MV-4-11 (cell line): ENCODE measurements around the gene PPM1F.

Source experiments
- DNase-seq: peaks from one replicate; lab custom pipeline; 2025; lab: John Stamatoyannopoulos, UW

Gene PPM1F

GRCh38 chr22:21960200-21961126, 7.8 kb upstream of the PPM1F start:
- DNase-seq: no peak

DNA sequence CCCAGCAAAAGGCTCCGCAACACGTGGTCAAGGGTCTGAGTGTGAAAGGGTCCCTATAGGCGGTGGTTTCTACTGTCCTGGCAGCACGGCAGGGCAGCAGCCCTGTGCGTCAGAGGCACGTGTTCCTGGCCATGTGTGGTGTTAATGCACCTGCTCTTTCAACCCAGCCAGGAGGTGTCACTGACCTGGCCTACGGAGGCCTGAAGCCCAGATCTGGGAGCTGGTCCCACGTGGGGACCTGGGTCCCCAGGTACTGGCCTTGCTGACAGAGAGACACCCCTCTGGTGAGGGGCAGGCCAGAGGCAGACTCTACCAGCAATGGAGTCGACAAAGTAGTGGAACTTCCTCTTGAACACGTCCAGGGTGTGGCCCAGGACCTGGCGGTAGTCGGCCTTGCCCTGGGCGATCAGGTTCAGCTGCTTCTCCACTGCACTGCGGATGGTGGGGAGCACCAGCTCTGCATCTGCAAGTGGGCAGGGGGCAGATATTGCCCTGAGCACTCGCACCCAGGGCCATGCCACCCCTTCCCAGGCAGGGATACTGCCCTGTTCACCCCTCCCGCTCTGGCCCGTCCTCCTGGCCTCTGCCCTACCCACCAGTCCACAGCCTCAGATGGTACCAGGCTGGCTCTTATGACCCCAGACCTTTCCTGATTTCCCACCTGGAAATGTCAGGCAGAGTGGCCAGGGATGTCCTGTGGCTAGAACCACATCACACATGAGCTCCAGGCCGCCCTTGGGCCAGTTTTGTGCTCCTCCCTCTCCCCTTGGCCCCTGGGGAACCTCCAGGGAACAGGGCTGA, 6.8 kb upstream of the PPM1F start:
- no peak for DNase-seq

DNA sequence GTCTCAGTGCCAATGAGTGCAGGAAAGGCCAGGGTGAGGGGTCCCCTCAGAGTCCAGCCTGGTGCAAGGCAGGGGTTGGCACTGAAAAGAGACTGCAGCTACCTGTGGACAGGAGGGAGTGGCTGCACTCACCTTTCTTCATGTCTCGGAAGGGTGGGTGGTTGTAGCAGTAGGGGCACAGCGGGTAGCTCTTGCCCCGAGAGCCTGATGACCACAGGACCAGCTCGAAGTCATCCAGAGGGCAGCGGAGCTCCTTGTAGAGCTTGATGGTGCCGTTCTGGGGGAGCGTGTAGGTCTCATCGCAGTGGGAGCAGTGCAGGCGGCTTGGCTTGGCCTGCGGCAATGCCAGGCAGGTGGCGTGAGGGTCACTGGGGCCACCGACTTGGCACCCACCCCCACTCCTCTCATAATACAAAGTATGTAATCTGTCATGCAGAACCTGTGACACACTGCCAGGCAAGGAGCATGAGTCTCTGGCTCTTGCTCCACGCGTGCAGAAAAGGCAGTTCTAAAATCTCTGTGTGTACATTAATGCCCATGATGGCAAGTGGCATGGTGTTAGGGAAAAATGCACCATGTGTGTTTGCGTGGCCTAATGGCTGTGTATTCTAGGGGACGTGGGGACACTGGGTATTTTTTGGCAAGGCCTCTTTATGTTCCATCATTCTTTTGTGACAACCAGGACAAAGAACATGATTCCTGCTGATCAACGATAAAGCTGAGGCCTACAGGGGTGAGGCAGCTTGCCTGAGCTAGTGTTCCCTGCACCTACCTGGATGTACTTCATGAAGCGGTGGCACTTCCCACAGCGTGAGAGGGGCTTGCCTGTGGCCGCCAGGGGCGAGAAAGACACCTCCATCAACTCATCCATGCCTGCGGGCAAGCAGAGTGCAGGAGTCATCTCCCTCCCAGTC, 6.0 kb upstream of the PPM1F start:
- DNase-seq: no peak

GRCh38 chr22:21951931-21952465, 650 bp downstream of the PPM1F start:
- DNase-seq: peak; percentile 5

DNA sequence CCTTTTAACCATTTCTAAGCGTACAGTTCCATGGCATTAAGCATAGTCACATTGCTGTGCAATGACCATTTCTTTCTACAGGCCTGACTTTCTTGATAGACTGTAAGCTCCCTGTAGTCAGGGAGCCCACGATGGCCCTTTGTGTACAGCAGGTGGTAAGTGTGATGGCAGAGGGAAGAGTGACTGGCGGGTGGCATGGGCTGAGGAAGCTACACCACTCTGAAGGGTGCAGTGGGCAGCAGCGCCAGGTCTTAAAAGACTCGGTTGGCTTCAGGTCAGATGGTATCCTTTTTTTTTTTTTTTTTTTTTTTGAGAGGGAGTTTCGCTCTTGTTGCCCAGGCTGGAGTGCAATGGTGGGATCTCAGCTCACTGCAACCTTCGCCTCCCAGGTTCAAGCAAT, 1.6 kb downstream of the PPM1F start:
- no peak for DNase-seq

DNA sequence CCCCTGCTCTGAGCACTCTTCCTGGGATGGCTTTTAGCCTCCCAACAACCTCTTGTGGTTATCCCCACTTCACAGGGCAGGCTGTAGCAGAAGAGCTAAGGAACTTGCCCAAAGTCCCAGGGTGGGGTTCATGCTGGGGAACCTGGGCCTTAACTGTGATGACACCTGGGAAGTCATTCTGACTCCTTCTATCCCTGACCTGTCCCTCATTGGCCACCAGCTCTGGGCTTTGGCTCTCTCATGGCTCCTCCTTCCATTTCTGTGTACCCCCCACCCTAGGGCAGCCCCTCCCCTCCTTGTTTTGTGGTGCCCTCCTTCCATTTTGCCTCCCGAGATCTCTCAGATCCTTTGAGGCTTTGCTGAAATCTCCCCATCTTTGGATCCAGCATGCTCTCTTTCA, 2.7 kb downstream of the PPM1F start:
- DNase-seq: no peak

DNA sequence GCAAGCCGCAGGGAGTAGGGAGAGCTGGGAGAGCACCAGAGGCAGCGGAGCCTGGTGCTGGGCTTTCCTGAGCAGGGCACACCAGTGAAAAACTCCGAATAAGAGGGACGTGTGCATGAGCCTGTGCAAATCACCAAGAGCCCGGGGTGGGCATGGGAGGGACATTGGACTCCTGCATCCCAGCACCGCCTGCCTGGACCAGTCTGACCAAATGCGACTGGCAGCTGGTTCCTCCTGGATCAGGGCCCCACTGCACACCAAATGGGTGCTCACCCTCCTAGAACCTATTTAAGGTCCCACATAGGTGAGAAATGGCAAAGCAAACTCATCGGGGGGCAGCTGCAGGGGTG, 3.1 kb downstream of the PPM1F start:
- DNase-seq: no peak

DNA sequence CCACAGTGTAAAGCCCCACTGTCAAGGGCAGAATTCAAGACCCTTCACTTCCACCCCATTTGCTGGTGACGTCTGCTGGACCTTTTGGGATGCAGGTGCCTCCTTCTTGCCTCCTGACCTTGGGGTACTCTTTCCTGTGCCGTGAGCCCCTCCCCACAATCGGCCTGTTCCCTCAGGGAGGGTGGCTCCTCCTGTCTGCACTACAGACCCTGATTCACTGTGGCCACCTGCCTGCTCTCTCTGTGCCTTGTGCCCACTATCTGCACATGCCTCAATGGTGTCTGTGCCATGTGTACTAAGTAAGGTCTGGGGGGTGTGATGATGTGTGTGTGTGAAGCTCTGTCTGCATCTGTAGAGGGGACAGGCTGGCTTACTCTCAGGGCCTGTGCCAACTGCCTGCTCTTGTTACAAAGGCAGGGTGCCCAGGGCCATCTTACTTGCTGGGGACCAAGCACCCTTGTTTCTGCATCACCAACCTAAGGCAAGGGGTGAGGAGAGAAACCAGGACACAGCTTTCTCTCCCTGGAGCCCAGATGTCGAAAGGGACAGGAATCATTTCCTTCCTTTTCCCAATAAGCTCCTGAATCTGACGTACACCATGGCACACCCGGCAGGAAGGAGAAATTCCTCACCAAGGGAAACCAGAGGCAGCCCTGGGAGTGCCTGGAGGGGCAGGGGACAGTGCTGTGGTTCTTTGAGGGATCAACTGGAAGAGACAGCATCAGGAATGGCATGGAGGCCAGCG, 3.7 kb downstream of the PPM1F start:
- no peak for DNase-seq

GRCh38 chr22:21948390-21948789, 4.3 kb downstream of the PPM1F start:
- DNase-seq: no peak

GRCh38 chr22:21947040-21948014, 5.3 kb downstream of the PPM1F start:
- DNase-seq: peak; percentile 13

GRCh38 chr22:21946262-21946925, 6.3 kb downstream of the PPM1F start:
- no peak for DNase-seq

DNA sequence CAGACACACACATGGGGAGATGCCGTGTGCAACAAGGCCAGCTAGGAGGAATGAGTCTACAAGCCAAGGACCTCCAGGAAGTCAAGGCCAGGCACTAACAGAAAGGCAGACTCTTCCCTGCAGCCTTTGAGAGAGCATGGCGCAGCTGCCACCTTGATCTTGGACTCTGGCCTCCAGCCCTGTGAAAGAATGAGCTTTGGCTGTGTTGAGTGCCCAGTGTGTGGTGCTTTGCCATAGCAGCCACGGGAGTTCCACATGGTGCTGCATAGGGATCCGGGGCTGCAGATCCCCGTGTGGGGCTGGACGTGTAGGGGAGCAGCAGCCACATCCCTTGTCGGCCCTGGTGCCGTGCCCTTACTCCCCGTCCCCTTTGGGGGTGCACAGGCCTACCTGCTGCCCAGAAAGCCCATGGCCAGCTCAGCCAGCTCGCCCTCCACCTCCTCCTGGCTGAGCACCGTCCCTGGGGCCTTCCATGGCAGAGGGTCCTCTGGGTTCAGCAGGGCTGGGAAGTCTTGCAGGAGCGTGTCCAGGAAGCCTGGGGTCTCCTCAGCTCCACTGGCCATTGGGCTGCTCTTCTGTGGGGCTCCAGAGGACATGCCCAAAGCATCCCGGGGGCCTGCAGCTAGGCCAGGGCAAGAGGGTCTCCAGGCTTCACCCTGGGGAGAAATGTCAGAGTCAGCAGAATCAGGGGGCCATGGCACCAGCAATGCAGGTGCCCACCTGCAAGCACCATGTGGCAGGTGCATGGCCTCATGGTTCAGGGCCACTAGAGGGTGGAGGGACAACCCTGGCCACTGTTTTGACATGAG, 7.0 kb downstream of the PPM1F start:
- no peak for DNase-seq

- DNase-seq: no peak
These were observed 7.8 kb downstream of the PPM1F start for GRCh38 chr22:21944871-21945270.

GRCh38 chr22:21943571-21944448, 8.8 kb downstream of the PPM1F start:
- DNase-seq: peak; percentile 0

DNA sequence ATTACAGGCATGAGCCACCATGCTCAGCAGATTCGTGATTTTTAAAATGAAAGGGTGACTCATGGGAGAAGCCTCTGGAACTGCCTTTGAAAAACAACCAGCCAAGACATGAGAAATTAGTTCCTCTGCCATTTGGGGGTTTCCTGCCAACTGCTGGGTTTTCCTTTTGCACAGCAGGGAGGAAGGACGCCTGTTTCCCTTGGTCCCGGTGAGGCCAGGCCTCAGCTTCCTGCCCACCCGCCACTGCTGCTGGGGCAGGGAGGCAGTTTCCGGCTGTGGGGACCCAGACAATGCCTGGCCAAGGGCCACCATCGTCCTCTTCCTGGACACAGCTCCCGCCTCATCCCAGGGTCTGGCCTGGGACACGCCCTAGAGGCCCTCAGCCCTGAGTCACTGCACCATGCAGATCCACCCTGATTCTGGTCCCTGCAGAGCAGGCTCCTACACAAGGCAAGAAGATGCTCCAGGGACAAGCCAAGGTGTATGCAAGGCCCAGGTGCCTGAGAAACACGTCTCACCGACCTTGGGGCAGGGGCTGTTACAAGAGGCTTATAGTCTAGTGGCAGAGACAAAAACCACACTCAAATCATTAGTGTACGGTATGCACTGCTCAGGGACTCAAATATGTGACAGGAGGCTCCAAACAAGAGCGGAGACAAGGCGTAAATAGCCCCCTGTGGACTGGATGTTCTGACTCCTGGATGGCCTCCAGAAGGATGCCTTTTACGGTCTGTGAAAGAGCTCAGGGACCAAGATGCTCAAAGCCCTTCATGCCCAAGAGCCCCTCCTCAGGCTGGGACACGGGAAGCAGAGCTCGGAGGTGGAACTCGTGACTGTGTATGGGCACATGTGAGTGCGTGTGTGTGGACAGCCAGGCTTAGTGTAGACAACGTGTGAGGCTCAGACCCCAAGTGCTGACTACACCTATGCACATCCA, 10.0 kb downstream of the PPM1F start:
- DNase-seq: peak; percentile 69

DNA sequence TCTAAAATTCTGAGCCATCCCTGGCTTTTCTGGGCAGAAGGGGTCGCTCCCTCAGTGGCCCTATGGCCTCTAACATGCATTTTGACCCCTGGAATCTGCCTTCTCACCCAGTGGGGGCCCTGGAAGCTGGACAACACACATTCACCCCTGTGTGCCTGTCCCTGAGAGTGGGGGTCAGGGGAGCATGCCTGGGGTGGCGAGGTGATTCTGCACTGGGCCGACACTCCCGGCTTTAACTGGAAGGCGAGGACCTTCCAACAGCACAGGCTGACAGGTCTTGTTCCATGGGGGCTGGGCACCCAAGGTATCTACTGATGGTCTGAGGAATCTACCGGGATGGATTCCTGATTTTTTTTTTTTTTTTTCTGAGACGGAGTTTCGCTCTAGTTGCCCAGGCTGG, 10.7 kb downstream of the PPM1F start:
- DNase-seq: no peak
